ENCODE results near the gene AHDC1. TPM values are rescaled to one million over a fixed set of nuclear protein-coding genes. Genes with fewer than 3 reads are reported as not detected.
A peak's percentile ranks its signal among the peaks of the same experiment; 100 is the strongest.

AHDC1 gene
- total and polyA plus RNA-seq, 10 of the 15 experiments (the other 5 are each of a cell fraction or from before 2014, with no cell fraction given) = 0.21 to 13.0 (median 1.4) TPM

DNA sequence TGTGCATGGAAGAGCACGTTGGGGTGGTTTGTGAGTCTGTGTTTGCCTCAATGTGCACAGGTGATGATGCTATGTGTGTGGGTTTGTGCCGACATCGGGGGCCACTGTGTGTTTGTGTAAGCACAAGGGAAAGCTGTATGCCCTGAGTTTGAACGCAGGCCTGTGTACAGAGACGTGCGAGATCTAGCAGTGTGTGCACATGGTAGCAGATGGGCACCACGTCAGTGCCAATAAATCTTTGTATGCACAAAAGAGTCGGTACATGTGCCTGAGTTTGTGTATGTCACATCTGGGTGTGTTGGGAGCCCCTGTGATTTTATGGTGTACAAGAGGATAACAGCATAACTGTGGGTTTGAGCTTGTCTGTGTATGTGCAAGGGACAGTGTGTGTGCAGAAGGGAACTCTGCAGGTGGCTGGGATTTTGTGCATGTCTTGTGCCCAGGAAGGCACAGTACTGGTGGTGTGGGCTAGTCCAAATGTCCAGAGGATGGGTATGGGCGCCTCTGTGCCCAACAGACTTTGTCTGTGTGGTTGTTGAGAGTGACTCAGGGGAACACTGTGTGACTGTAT, 82.0 kb downstream of the AHDC1 start (continued):
- TF ChIP-seq, protein P1, sequence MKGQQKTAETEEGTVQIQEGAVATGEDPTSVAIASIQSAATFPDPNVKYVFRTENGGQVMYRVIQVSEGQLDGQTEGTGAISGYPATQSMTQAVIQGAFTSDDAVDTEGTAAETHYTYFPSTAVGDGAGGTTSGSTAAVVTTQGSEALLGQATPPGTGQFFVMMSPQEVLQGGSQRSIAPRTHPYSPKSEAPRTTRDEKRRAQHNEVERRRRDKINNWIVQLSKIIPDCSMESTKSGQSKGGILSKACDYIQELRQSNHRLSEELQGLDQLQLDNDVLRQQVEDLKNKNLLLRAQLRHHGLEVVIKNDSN (IDR thresholded peaks at IDR 0.05; ENCODE audit: borderline replicate concordance, extremely low read length, insufficient read depth, low read depth, low read length) = no peak
- no peak for TF ChIP-seq MTA3 (IDR thresholded peaks at IDR 0.05; ENCODE audit: borderline replicate concordance, low read length)
- TF ChIP-seq, protein P2, sequence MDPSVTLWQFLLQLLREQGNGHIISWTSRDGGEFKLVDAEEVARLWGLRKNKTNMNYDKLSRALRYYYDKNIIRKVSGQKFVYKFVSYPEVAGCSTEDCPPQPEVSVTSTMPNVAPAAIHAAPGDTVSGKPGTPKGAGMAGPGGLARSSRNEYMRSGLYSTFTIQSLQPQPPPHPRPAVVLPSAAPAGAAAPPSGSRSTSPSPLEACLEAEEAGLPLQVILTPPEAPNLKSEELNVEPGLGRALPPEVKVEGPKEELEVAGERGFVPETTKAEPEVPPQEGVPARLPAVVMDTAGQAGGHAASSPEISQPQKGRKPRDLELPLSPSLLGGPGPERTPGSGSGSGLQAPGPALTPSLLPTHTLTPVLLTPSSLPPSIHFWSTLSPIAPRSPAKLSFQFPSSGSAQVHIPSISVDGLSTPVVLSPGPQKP (IDR thresholded peaks at IDR 0.05; ENCODE audit: low read depth, low read length) = no peak

DNA sequence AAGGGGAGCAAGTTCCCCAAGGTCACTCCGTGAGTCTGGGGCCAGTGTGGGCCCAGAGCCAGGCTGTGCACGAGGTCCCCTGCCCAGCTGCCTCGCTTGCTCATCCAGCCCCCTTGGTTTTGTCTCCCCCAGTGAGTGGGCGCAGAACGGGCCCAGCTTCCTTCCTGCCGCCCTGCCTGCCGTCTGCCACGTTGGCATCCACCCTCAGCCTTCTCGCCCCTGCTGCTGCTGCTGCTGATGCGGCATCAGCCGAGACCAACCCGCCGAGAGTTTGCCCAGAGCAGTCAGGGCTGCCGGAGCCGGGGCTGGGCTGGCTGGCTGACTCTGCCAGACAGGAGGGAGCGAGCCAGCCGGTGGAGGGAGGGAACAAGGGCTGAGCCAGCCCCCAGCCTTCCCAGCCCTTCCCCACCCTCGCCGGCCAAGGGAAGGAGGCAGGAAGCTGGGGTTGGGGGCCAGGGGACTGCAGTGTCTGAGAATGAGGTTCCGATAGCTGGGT, 82.6 kb downstream of the AHDC1 start:
- Histone ChIP-seq H3K4me3 (no peak overlapping the region), H3K36me3 (ENCODE audit: control insufficient read depth in 2 of 2, insufficient read depth in 2 of 2, low read length in 1 of 2) (no peaks in the 10 kb centered on the region), H3K27me3 (replicated peaks in 1 of 2; ENCODE audit: control insufficient read depth in 2 of 2, insufficient read depth in 2 of 2, low read length in 1 of 2) (no peaks in the 10 kb centered on the region), H3K9ac (ENCODE audit: control insufficient read depth, insufficient read depth, low read length) (no peak overlapping the region), H3K9me3 (replicated peaks; ENCODE audit: control insufficient read depth, insufficient read depth, low read length) (no peaks in the 10 kb centered on the region), H3K27ac (ENCODE audit: control insufficient read depth, insufficient read depth) (no peak overlapping the region), H3K79me2 (ENCODE audit: control insufficient read depth, insufficient read depth, low read length) (peaks cover 4% of the 10 kb centered on the region; the same call in 1 of the 2 replicates), H3K4me1 (ENCODE audit: control insufficient read depth, insufficient read depth, low read length) (peaks cover 17% of the 10 kb centered on the region), H3K4me2 (ENCODE audit: control insufficient read depth, insufficient read depth) (no peak overlapping the region), H4K20me1 (ENCODE audit: control insufficient read depth, insufficient read depth) (no peaks in the 10 kb centered on the region), H2AFZ (ENCODE audit: control insufficient read depth, low read depth, low read length) (peak overlapping the region; percentile 11)
- no peak for DNase-seq (ENCODE audit: low read depth, low spot score)
- ChIA-PET CTCF (no interaction called here), POLR2A (interaction anchor here (1.7 kb wide), 1 partner anchor 31 kb away, joined by 5 read pairs; the partner anchor contains the start of gene WASF2), RAD21 (ENCODE audit: unreplicated experiment) (no interaction called here), SMC1A (ENCODE audit: uncharacterized antibody, unreplicated experiment) (interaction anchor here (1.0 kb wide), 1 partner anchor 13 kb away, joined by 3 read pairs; no protein-coding TSS in a partner anchor)
- no peak for ATAC-seq
- FAIRE-seq = no peak
- in situ Hi-C loops (cut with MboI) (no loop called here), intact Hi-C loops (cut with micrococcal nuclease; ENCODE audit: unreplicated experiment) (no loop called here)
- WGBS (ENCODE audit: insufficient coverage, insufficient replicate concordance, low lambda C conversion rate, missing lambda C conversion rate) = 41% methylated on average over 20 of the region's 20 CpGs
- no TSS peak for BruUV-seq (replicated peaks)
- TF ChIP-seq, protein P3, sequence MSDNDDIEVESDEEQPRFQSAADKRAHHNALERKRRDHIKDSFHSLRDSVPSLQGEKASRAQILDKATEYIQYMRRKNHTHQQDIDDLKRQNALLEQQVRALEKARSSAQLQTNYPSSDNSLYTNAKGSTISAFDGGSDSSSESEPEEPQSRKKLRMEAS (IDR thresholded peaks at IDR 0.05; ENCODE audit: low read depth, low read length) = no peak
- TF ChIP-seq, protein P4, sequence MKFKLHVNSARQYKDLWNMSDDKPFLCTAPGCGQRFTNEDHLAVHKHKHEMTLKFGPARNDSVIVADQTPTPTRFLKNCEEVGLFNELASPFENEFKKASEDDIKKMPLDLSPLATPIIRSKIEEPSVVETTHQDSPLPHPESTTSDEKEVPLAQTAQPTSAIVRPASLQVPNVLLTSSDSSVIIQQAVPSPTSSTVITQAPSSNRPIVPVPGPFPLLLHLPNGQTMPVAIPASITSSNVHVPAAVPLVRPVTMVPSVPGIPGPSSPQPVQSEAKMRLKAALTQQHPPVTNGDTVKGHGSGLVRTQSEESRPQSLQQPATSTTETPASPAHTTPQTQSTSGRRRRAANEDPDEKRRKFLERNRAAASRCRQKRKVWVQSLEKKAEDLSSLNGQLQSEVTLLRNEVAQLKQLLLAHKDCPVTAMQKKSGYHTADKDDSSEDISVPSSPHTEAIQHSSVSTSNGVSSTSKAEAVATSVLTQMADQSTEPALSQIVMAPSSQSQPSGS (IDR thresholded peaks at IDR 0.05; ENCODE audit: low read length) = no peak
- TF ChIP-seq RCOR1 (conservative IDR thresholded peaks at IDR 0.05; ENCODE audit: low read depth, low read length) (no peak), CEBPB (IDR thresholded peaks at IDR 0.05; ENCODE audit: borderline replicate concordance in 1 of 2, low read depth in 2 of 2, low read length in 2 of 2) (no peak), RAD21 (IDR thresholded peaks at IDR 0.05; ENCODE audit: insufficient read depth, low read depth, low read length) (no peak)
- TF ChIP-seq, protein P5, sequence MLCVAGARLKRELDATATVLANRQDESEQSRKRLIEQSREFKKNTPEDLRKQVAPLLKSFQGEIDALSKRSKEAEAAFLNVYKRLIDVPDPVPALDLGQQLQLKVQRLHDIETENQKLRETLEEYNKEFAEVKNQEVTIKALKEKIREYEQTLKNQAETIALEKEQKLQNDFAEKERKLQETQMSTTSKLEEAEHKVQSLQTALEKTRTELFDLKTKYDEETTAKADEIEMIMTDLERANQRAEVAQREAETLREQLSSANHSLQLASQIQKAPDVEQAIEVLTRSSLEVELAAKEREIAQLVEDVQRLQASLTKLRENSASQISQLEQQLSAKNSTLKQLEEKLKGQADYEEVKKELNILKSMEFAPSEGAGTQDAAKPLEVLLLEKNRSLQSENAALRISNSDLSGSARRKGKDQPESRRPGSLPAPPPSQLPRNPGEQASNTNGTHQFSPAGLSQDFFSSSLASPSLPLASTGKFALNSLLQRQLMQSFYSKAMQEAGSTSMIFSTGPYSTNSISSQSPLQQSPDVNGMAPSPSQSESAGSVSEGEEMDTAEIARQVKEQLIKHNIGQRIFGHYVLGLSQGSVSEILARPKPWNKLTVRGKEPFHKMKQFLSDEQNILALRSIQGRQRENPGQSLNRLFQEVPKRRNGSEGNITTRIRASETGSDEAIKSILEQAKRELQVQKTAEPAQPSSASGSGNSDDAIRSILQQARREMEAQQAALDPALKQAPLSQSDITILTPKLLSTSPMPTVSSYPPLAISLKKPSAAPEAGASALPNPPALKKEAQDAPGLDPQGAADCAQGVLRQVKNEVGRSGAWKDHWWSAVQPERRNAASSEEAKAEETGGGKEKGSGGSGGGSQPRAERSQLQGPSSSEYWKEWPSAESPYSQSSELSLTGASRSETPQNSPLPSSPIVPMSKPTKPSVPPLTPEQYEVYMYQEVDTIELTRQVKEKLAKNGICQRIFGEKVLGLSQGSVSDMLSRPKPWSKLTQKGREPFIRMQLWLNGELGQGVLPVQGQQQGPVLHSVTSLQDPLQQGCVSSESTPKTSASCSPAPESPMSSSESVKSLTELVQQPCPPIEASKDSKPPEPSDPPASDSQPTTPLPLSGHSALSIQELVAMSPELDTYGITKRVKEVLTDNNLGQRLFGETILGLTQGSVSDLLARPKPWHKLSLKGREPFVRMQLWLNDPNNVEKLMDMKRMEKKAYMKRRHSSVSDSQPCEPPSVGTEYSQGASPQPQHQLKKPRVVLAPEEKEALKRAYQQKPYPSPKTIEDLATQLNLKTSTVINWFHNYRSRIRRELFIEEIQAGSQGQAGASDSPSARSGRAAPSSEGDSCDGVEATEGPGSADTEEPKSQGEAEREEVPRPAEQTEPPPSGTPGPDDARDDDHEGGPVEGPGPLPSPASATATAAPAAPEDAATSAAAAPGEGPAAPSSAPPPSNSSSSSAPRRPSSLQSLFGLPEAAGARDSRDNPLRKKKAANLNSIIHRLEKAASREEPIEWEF (IDR thresholded peaks at IDR 0.05; ENCODE audit: insufficient replicate concordance, low read depth, low read length) = no peak
